ENCODE measurements around the gene RBM47. TPM values are rescaled to one million over a fixed set of nuclear protein-coding genes. Genes with fewer than 3 reads are reported as not detected.

Gene RBM47
- total and polyA plus RNA-seq, 2 donors (not counting 1 experiment from before 2014, with no cell fraction given): 5.6 to 12.9 TPM

- no peak overlapping the region for H3K4me3 ChIP-seq (ENCODE audit: control extremely low read depth in 1 of 5, extremely low read depth in 1 of 5, insufficient read depth in 1 of 5, low read depth in 2 of 5, low read length in 4 of 5)
- DNase-seq: no peak
- POLR2A ChIA-PET: no interaction called here
- TF ChIP-seq CTCF (IDR thresholded peaks at IDR 0.05) (no peak), EZH2 (IDR thresholded peaks at IDR 0.05; ENCODE audit: borderline replicate concordance, insufficient read depth, low read depth, low read length, poor library complexity, severe bottlenecking) (no peak)
- Mint-ChIP-seq H3K9me3 (ENCODE audit: insufficient read depth) (no peaks in the 10 kb centered on the region), H3K4me3 (no peak overlapping the region), H3K27ac (no peak overlapping the region), H3K27me3 (no peaks in the 10 kb centered on the region), H3K4me1 (no peaks in the 10 kb centered on the region)
- H4K20me1 ChIP-seq (ENCODE audit: control insufficient read depth, insufficient read depth, low read length, poor library complexity, severe bottlenecking): no peaks in the 10 kb centered on the region
- H3K36me3 ChIP-seq (replicated peaks in 1 of 2; ENCODE audit: control extremely low read depth in 1 of 2, control insufficient read depth in 1 of 2, extremely low read depth in 1 of 2, insufficient read depth in 2 of 2, low read length in 1 of 2): no peaks in the 10 kb centered on the region
- no peak overlapping the region for H3K27ac ChIP-seq (ENCODE audit: low read length in 2 of 2)
- no peak overlapping the region for H2AFZ ChIP-seq (ENCODE audit: insufficient read depth, low read depth, low read length, poor library complexity, severe bottlenecking)
- H3K4me2 ChIP-seq (replicated peaks; ENCODE audit: low read depth, low read length, poor library complexity, severe bottlenecking): no peak overlapping the region
- no peaks in the 10 kb centered on the region for H3K4me1 ChIP-seq (ENCODE audit: control insufficient read depth in 2 of 2, insufficient read depth in 2 of 2, low read length in 2 of 2)
- H3K9me3 ChIP-seq (ENCODE audit: control extremely low read depth in 1 of 3, control insufficient read depth in 2 of 3, insufficient read depth in 1 of 3, low read length in 2 of 3): peaks cover 0 to 4% (median 0%) of the 10 kb centered on the region in 3 donors
- ATAC-seq (ENCODE audit: low read depth): no peak
- intact Hi-C loops (cut with micrococcal nuclease): no loop called here
- H3K79me2 ChIP-seq (ENCODE audit: control insufficient read depth, insufficient read depth, low read length): no peaks in the 10 kb centered on the region
- no peaks in the 10 kb centered on the region for H3K27me3 ChIP-seq (replicated peaks in 1 of 4; ENCODE audit: control extremely low read depth in 1 of 4, control insufficient read depth in 3 of 4, insufficient read depth in 4 of 4, low read length in 3 of 4)
- 72% methylated on average over 5 of the region's 7 CpGs for WGBS (ENCODE audit: insufficient coverage)
- H3K9ac ChIP-seq (ENCODE audit: low read length): no peak overlapping the region
- CTCF ChIA-PET: no interaction called here
These were observed 28.0 kb downstream of the RBM47 start for GRCh38 chr4:40601641-40602040.

GRCh38 chr4:40600850-40601249 lies 28.8 kb downstream of the RBM47 start:
- Mint-ChIP-seq H3K27me3 (no peaks in the 10 kb centered on the region), H3K9me3 (ENCODE audit: insufficient read depth) (no peaks in the 10 kb centered on the region), H3K27ac (no peak overlapping the region), H3K4me1 (no peaks in the 10 kb centered on the region), H3K4me3 (no peak overlapping the region)
- Histone ChIP-seq H4K20me1 (ENCODE audit: control insufficient read depth, insufficient read depth, low read length, poor library complexity, severe bottlenecking) (no peaks in the 10 kb centered on the region), H3K9me3 (ENCODE audit: control extremely low read depth in 1 of 3, control insufficient read depth in 2 of 3, insufficient read depth in 1 of 3, low read length in 2 of 3) (peaks cover 0 to 4% (median 0%) of the 10 kb centered on the region in 3 donors), H2AFZ (ENCODE audit: insufficient read depth, low read depth, low read length, poor library complexity, severe bottlenecking) (no peak overlapping the region), H3K9ac (ENCODE audit: low read length) (no peak overlapping the region), H3K4me1 (ENCODE audit: control insufficient read depth in 2 of 2, insufficient read depth in 2 of 2, low read length in 2 of 2) (no peaks in the 10 kb centered on the region), H3K4me2 (replicated peaks; ENCODE audit: low read depth, low read length, poor library complexity, severe bottlenecking) (no peak overlapping the region), H3K79me2 (ENCODE audit: control insufficient read depth, insufficient read depth, low read length) (no peaks in the 10 kb centered on the region), H3K27ac (ENCODE audit: low read length in 2 of 2) (no peak overlapping the region), H3K36me3 (replicated peaks in 1 of 2; ENCODE audit: control extremely low read depth in 1 of 2, control insufficient read depth in 1 of 2, extremely low read depth in 1 of 2, insufficient read depth in 2 of 2, low read length in 1 of 2) (no peaks in the 10 kb centered on the region), H3K27me3 (replicated peaks in 1 of 4; ENCODE audit: control extremely low read depth in 1 of 4, control insufficient read depth in 3 of 4, insufficient read depth in 4 of 4, low read length in 3 of 4) (no peaks in the 10 kb centered on the region), H3K4me3 (ENCODE audit: control extremely low read depth in 1 of 5, extremely low read depth in 1 of 5, insufficient read depth in 1 of 5, low read depth in 2 of 5, low read length in 4 of 5) (no peak overlapping the region)
- intact Hi-C loops (cut with micrococcal nuclease): no loop called here
- ChIA-PET POLR2A (no interaction called here), CTCF (no interaction called here)
- WGBS (ENCODE audit: insufficient coverage): 100% methylated on average over 1 of the region's 10 CpGs
- no peak for ATAC-seq (ENCODE audit: low read depth)
- DNase-seq: no peak
- TF ChIP-seq CTCF (IDR thresholded peaks at IDR 0.05) (no peak), EZH2 (IDR thresholded peaks at IDR 0.05; ENCODE audit: borderline replicate concordance, insufficient read depth, low read depth, low read length, poor library complexity, severe bottlenecking) (no peak)

Data from B cell (primary cell).